Right forelimb (tissue), 1 donor: ENCODE measurements around the gene KRT82.

Experiments
- DNase-seq: peaks from one replicate; pipeline ENCODE4 v3.0.0-alpha.2; 2018

The KRT82 gene

GRCh38 chr12:52404951-52405350 lies 1.2 kb downstream of the KRT82 start:
- DNase-seq, result no peak

GRCh38 chr12:52403561-52403960 lies 2.6 kb downstream of the KRT82 start:
- no peak for DNase-seq

GRCh38 chr12:52402873-52403540 lies 3.1 kb downstream of the KRT82 start:
- no peak for DNase-seq

- no peak for DNase-seq
These were observed 3.8 kb downstream of the KRT82 start for GRCh38 chr12:52402377-52402776.

GRCh38 chr12:52401926-52402325 lies 4.2 kb downstream of the KRT82 start:
- no peak for DNase-seq

- DNase-seq, result no peak
These were observed 4.6 kb downstream of the KRT82 start for GRCh38 chr12:52401526-52401925.

DNA sequence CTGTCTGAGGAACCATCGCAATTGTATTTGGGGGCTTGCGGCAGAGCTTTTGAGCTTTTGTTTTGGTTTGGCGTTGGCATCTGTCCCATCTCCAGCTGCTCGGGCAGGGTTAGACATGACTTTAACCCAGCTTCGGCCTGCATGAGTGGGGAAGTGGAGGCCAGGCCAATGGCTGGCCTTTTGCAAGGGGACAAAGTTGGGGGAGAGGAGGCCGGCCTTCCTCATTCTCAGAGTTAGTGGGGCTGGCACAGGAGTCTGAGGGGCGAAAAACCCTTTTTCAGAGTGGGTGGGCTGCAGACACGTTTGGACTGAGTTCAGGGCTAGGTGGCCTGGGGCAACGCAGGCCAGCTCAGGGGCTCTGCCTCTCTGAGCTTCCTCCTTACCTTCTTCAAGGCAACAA lies 5.2 kb downstream of the KRT82 start:
- no peak for DNase-seq

- DNase-seq, result no peak
These were observed 6.4 kb downstream of the KRT82 start for GRCh38 chr12:52399756-52400155.

DNA sequence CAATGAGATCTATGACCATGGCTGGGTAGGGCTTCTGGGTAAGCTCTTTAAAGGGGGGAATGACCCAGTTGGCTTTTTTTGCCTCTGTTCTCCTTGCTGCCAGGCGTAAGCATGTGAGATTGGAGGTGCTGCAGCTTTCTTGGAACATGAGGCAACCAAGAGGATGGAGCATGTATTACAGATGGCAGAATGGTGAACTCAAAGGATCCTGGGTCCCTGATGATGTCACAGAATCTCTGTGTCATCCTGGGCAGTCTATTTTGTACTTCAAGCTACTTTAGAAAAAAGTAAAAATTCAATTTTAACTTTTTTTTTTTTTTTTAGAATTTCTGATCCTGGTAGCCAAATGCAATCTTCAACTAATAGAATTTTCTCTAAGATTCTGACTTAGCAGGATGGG lies 8.0 kb downstream of the KRT82 start:
- no peak for DNase-seq

GRCh38 chr12:52396656-52397055 lies 9.5 kb downstream of the KRT82 start:
- DNase-seq, result no peak

- no peak for DNase-seq
These were observed 10.2 kb downstream of the KRT82 start for GRCh38 chr12:52395761-52396434.

DNA sequence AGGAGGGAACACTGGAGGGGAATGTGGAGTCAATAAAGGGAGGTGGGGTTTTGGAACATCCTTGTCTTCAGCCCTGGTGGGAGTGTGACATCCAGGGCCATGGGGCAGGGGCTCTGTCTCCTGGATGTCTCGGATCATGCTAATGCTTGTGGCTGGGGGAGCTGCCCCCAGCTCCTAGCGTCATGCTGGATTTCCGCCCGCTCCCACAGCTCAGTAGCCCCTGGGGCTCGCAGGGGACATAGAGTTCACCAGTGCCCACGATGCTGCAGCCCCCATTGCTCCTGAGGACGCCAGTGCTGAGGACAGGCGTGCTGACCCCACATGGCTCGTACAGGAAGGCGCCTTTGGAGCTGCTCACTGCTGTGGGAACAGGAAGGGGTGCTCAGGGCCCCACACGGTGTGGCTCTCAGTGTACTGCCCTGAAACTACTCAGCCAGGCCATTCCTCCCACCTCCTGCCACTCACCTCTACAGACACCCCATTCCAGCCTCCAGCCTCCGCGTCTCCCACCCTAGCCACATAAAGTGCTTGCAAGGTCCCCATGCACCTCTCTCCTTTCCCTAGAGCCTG lies 11.2 kb downstream of the KRT82 start:
- no peak for DNase-seq

- DNase-seq, result no peak
These were observed 13.6 kb downstream of the KRT82 start for GRCh38 chr12:52392465-52393007.

GRCh38 chr12:52391618-52392002 lies 14.5 kb downstream of the KRT82 start:
- DNase-seq, result peak; percentile 58

DNA sequence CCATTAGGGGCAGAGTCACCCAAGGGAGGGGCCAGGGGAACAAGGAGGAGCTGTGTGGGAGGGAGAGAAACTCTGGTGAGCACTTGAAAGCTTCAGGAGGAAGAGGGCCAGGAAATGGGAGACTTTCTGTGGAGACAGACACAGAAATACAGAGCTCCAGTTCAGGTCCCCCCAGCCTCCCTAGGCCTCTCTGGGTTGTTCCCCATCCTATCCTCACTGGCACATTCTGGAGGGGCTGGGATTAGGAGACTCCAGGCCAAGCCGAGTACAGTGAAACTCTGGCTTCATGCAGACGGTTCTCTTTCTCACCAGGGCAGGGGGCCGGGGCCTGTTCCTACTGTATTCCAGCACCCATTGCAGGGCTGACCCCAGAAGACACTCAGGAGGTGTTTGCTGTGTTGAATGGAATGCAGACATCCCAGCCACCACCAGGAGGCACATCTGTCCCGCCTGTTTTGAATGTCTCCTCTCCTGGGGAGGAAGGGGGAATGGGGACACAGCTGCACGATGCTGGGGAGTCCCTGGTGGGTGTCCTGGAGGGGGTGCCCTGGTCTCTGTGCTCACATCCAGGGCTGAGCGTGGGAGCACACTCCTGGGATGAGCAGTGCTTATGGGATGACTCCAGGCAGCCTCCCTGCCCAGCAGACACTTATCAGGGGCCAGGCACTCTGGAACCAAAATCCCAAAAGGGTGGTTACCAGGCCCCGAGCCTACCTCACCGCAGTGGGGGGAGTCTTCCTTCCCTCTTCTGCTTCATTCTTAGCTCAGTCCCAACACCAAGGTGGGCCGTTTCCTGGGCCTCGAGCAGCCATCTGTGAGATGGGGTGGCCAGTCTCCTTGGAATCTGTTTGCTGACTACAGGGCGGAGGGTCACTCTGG lies 15.2 kb downstream of the KRT82 start:
- DNase-seq, result no peak

GRCh38 chr12:52389313-52390207 lies 16.6 kb downstream of the KRT82 start:
- DNase-seq, result no peak

GRCh38 chr12:52387859-52388258 lies 18.3 kb downstream of the KRT82 start:
- DNase-seq, result no peak

- DNase-seq, result no peak
These were observed 20.9 kb downstream of the KRT82 start, which contains the start of gene KRT84 for GRCh38 chr12:52385226-52385702. Gene KRT84, minus strand, starts transcription at chr12:52385652. Its CDS starts 67 bp downstream, at chr12:52385585.

DNA sequence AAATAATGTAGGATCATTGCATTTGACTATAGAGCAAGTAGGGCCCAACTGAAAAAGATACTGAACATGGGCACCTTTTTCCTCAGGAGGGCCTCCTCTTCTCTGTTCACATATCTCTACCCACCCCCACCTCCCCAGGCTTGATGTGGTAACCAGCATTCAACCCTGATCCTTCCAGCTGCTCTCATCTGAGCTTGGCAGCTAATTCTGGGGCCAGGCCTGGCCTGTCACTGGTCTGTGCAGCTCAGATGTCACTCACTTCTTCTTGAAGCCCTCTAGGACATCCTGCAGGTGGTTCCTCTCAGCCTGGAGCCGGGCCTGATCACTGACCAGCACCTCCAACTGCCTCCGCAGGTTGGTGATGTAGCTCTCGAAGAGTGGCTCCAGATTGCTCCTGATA lies 22.8 kb downstream of the KRT82 start:
- no peak for DNase-seq

DNA sequence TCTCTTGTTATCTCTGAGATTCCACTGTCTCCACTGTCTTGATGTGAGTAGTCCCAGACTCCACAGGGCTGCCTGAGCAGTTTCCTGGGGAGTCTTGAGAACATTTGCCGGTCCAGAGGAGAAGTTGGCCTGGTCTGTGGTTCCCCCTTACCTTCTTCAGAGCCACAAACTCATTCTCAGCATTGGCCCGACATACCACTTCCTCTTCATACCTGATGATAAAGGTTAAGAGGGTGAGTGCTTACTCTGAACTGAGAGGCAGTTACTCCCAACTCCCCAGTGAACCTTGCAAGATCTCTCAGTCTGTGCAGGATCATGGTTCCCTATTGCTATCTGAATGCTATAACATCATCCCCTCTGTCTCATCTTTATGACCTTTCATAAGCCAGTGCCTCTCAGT lies 23.3 kb downstream of the KRT82 start:
- DNase-seq, result no peak

DNA sequence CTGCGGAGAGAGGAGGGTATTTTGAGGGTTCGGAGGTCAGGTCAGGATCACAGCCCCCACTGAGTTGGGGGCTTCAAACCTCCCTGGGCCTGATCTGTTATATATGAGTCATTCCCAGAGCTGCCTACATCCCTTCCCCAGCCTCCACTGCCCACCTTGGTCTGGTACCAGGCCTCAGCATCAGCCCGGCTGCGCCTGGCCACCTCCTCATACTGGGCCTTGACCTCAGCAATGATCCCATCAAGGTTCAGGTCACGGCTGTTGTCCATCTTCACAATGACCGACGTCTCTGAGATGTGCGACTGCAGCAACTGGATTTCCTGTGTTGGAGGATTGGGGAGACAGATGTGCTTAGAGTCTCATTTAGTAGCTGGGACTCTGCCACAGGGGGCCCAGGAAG lies 24.9 kb downstream of the KRT82 start:
- no peak for DNase-seq

- DNase-seq, result no peak
These were observed 25.9 kb downstream of the KRT82 start for GRCh38 chr12:52380271-52380694.
